ENCODE data around the gene HMX3.

HMX3 gene
- 0.06 to 0.17 reads per million in 2 experiments for total RNA-seq

DNA sequence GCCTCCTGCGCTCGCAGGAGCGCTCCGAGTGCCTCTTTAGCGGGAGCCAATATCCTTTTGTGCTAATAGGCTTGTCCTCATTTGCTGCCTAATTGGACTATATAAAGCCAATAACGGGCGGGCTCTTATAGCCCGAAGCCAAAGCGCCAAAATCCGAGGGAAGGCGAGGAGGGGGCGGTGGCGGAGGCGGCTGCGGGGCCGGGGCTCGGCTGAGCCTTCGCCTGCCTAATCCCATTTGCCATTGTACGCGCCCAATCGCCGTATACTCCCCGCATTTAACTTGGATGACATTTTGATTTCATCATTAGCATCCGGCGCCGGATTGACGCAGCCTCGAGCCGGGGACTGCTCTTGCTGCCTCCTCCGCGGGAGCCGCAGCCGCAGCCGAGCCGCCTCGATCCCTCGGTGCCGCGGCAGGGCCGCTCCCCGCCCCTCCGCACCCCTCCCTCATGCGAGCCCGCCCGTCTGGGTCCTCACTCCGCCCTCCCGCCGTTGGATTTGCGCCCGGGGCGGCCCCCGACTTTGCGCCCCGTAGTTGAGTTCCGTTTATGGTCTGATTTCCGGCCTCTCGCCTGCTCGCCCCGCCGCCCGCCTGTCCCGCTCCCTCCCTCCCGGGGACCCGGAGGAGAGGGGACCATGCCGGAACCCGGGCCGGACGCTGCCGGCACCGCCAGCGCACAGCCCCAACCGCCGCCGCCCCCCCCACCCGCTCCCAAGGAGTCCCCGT lies at the start of gene HMX3:
TSS of gene HMX3 (plus strand) at position 556 of the 727 bp plus-strand sequence. CDS start at position 637, 81 bp downstream.
- peak; percentile 36 for DNase-seq (ENCODE audit: low read depth)

DNA sequence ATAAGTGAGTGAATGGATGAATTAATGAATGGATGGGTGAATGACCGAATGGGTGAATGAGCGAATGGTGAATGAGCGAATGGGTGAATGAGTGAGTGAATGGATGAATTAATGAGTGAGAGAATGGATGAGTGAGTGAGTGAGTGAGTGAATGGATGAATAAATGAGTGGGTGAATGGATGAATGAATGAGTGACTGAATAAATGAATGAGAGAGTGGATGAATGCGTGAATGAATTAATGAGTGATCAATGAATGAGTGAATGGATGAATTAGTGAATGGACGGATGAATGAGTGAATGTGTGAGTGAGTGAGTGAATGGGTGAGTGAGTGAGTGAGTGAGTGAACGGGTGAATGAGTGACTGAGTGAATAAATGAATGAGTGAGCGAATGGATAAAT lies 49.5 kb upstream of the HMX3 start:
- DNase-seq (ENCODE audit: low read depth) = no peak

DNA sequence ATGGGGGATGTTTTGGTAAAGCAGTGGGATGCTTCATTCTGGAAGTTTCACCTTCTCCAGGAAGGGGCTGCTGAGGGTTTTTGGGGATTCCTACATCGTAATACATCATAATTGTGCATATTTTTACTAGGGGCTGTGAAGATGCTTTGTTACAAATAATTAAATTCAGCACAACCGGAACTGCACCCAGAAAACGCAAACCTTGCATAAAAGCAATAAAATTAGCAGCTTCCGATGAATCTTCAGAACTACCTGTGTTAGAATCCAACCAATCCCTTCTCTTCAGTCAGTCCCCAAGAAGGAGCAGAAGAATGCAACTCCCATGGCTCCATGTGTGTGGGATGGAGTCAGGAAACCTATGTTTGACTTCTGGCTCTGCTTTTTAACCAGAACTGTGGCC lies 48.4 kb upstream of the HMX3 start:
- no peak for DNase-seq (ENCODE audit: low read depth)

DNA sequence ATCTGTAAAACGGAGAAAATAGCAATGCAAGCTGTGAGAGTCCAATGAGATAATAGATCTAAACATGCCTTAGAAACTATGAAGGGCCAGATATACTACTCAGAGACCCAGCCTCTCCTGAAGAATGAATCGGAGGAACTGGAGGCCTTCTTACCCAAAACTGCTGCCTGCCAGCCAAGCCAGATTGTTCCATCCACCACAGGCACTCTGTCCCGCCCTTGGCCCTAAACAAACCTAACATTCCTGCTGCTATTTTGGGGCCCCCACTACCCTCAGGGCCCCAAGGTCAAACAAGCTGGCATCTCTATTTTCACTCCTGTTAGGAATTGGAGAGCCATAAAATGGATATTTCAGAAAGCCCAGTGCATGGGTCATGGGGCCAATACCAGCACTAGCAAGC lies 48.0 kb upstream of the HMX3 start:
- no peak for DNase-seq (ENCODE audit: low read depth)

DNA sequence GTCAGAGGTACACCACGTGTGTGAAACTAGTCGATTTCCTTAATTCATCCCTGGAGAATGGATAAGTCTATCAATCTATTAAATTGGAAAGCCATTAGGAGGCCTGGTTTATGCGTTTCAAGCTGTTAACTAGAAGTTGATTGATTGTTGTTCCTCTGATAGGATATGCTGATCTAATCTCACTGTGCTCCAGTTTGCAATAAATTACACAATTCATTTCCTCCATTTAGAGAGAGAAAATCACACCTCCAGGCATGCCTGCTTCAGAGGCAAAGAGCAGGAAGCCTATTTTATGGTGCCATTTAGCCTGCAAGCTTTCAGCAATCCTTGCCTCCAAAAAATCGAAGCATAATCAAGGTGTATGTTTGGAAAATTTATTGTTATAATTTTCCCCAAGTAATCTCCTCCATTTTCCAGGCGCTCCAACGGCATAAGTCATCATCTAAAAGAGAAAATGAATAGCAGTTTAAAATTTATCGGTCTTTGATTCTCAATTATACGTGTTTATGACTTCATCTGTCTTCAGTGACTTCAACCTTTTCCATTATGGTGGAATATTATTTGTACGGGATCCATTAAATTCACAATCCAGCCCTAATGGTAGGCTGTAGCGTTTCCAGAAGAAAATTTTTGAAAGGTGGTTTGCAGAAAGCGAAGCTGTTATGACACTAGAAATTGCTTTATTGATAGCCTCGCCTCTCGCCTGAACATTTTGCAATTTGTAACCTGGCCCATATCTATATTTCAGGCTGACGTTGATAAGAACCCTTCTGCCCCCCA lies 42.9 kb upstream of the HMX3 start:
- DNase-seq (ENCODE audit: low read depth) = no peak

DNA sequence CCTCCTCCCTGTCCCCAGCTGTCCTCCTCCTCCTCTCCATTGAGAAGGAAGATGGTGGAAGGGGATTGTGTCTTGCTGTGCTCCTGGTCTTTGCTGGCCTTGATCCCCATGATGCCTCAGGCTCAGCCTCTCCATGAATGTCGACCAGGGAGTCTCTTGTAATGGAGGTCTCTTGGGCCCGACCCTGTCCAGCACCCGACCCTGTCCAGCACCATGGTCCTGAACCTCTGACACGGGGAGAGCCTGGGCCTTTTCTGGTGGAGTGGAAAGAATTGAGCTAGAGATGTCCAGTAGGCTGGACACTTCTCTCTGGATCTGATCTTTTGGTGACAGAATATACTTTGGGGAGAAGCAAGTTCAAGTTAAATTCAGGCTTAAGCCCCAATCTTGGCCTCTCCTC lies 42.3 kb upstream of the HMX3 start:
- no peak for DNase-seq (ENCODE audit: low read depth)

DNA sequence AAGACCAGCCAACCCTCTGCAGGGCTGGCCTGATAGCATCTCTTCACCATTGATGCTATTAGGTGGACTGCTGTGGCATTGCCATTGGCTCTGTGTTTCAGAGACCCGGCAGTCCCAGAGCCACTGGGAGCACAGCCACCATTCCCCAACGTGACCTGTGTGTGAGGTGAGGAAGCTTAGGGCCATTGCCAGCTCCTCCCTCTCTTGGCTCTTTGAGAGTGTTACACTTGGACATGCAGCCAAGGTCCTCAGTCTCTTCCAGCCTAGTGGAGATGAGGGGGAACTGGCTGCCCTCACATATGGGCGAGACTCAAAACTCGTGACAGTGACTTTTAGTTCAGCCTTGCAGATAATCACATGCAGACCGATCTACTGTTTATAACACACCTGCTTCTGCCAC lies 39.3 kb upstream of the HMX3 start:
- no peak for DNase-seq (ENCODE audit: low read depth)

DNA sequence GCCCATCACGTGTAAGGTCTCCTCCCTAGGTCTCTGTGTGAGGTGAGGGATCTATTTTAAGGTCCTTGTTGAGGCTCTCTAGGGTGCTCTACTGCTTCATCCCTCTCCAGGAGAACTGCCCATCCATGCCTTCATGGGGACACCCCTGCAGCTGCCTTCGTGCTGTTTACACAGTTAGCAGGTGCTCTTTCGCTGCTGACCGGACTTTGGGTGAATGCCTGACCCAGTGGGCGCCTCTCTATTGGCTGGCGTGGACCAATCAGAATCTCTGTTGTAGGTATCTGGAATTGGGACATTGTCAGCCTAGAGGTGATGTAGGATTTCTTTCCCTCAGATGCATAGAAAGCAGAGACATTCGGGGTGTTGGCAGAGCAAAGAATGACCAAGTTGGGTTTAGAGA lies 38.7 kb upstream of the HMX3 start:
- no peak for DNase-seq (ENCODE audit: low read depth)

DNA sequence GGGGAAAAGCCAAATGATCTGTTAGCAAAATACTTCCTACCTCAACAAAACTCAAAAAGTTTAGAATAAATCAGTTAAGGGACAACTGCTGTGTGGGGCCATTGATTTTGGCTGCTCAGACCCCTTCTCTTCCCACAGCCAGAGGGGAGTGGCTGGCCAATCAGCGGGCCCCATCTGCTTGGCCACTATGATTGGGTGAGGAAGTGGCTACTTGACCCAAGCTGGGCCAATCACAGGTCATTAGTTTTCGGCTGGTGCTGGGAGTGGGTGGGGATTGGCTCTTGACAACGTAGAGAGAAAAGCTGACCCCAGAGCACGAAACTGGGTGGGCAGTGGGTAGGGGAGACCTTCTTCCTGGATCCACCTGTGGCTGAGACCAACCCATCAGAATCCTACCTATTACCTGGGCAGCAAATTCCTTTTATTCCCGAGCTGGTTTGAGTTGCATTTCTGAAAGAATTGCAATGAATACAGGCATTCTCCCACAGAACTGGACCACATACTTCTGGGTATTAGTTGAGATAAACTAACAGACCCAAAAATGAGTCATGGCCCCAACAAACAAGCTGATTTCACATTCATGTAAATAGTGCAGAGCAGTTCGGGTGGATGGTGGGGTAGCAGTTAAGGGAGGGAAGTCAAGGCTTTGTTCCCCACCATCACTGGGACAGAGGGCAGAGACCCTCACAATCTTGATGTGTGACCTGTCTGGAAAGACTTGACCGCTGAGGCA lies 35.6 kb upstream of the HMX3 start:
- no peak for DNase-seq (ENCODE audit: low read depth)

DNA sequence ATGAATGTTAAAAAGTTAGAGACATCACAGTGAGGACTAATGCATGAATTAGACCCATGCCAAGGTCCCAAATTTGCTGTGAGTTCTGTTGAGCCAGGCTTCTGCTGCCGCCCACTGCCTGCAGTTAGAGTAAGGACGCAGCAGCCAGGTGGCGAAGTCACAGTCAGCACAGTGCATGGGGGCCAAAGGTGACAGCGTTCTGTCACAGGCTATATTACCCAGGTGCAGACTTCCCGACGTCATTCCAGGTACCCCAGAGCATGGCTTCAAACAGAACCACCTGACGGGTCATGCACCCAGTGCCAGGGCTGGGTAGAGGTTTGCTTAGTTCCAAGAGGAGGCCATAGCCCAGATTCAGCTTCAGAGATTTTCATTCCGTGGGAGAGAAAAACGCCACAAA lies 33.9 kb upstream of the HMX3 start:
- no peak for DNase-seq (ENCODE audit: low read depth)

DNA sequence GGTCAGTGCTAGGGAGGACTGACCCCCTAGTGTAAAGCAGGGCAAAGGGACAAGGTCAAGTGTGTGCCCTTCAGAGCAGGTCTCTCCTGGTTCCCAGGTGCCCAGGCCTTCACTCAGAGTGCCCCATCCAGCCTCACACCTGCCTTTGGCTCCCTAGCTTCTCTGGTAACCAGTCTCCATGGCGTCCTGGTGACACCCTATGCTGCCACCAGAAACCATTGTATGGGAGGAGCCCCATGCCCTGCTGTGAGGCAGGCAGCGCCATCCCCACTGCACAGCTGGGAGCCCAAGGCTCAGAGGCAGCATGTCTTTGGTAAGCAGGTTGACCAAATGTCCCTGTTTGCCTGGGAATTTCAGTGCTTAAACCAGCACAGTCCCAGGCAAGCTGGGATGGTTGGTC lies 33.1 kb upstream of the HMX3 start:
- DNase-seq (ENCODE audit: low read depth) = no peak

DNA sequence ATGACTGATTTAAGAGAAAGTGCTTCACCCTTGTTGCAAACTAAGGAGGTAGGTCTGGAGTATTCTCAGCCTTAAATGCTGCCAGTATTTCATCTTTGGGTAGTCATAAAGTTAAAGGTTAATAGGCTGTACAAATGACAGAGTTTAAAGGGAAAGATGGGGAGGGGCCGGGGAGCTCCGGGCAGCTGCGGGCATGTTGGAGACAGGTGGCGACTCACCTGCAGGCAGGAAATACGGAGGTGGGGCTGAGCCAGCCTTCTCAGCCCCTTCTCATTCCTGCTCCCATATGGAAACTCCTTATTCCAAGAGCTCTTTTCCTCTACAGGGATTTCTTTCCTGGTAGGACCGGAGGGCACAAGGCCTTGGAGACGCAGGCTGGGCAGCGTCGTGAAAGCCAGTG lies 31.8 kb upstream of the HMX3 start:
- DNase-seq (ENCODE audit: low read depth) = no peak

DNA sequence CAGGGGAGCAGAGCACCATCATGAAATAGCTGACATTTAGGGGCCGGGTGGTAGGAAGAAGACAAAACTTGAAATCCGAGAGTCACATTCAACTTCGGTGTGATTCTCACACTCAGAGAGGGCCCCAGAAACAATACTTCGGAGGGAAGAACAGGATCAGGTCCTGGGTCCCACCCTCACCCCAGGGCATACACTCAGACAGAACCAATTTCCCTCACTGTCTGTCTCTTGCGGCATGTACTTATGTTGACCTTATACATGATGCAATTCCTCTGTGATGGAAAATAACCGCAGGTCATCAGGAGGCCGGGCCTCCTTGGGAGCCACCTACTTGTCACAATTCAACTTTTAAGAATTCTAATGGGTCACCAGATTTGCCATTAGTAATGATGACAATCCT lies 26.3 kb upstream of the HMX3 start:
- no peak for DNase-seq (ENCODE audit: low read depth)

DNA sequence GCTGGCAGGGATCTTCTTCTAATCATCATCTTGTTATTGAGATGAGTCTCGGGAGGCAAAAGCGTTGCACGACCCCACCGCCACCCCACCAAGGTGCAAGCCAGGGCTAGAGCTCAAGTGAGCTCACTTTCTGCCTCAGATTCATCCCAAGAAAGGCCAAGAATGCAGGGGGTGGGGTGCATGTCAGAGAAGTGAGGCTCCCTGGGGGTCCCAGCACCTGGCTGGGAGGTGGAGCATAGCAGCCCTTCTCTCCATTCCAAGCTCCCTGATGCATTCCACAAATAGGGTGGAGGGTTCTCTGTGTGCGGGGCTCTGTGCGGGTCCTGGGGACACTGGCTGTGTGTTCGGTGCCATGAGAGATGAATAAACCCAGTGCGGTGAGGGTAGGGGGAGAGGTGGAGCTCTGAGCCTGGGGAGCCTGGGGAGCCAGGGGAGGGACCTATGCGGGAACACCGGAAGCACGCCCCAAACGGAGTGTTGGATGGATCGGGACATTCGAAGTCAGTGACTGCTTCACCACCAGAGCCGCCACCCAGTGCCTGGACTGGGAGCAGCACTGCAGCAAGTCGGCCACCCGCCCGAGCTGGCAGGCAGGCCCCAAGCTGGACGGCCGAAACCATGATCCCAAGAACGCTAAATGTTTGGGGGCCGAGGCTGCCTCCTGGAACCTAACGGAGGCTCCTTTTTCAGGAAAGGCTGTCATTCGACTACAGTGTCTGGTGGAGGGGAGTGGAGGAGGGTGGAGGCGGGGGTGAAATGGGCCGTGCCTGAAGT lies 17.9 kb upstream of the HMX3 start:
- no peak for DNase-seq (ENCODE audit: low read depth)

DNA sequence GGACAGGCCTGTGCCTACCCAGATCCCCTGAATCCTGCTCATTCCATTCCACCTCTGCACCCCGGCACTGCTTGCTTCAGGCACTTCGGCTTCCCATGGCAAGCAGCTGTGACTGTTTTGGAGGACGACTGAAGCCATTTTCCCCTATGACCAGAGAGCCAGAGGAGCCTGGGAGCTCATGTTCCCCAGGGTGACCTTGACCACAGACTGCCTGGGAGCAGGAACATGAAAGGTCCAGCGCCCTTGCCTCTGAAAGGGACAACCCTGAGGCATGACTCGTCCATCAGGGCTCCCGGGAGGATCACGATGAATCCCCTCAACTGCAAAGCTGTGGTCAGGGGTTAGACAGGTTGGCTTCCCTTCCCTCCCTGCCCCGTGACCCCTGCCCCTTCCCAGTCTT lies 16.7 kb upstream of the HMX3 start:
- no peak for DNase-seq (ENCODE audit: low read depth)

DNA sequence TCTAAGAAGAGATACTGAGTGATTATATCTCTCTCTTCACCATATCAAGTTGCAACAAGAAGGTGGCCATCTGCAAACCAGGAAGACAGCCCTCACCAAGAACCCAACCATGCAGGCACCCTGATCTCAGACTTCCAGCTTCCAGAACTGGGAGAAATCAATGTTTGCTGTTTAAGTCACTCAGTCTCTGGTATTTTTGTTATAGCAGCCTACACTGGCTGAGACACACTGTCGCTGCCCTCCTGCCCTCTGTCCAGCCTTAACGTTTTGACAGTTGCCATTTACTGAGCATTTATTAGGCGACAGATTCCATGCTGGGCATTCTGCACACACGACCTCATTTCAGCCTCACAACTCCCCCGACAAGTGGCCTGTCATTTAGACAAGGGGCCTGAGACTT lies 9.5 kb upstream of the HMX3 start:
- DNase-seq (ENCODE audit: low read depth) = no peak

DNA sequence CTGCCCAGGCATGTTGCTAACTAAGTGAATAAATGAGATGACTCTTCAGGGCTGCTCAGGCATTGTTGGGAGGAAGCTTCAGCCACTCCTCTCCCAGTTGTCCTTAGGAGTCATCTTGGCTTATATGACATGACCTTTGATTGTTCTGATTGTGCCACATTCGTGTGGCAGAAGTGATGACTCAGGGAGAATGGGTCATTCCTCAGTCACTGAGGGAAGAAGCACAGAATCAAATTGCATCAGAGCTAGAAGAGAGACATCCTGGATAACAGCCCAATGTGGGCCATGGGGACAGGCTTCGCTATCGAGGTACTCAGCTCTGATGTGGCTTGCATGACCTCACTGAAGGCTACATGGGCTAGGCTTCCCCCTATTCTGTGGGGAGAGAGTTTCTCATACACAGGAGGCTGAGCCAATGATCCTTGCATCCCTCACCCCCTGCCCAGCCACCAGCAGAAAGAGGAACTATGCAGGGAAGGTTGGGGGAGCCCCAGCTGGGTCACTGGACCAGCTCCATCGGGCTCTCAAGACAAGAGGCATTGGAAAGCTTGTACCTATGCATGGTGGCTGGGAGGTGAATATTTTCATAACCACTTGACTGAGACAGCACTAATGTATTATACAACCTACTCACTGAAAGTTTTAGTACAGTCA lies 6.0 kb upstream of the HMX3 start:
- DNase-seq (ENCODE audit: low read depth) = no peak

DNA sequence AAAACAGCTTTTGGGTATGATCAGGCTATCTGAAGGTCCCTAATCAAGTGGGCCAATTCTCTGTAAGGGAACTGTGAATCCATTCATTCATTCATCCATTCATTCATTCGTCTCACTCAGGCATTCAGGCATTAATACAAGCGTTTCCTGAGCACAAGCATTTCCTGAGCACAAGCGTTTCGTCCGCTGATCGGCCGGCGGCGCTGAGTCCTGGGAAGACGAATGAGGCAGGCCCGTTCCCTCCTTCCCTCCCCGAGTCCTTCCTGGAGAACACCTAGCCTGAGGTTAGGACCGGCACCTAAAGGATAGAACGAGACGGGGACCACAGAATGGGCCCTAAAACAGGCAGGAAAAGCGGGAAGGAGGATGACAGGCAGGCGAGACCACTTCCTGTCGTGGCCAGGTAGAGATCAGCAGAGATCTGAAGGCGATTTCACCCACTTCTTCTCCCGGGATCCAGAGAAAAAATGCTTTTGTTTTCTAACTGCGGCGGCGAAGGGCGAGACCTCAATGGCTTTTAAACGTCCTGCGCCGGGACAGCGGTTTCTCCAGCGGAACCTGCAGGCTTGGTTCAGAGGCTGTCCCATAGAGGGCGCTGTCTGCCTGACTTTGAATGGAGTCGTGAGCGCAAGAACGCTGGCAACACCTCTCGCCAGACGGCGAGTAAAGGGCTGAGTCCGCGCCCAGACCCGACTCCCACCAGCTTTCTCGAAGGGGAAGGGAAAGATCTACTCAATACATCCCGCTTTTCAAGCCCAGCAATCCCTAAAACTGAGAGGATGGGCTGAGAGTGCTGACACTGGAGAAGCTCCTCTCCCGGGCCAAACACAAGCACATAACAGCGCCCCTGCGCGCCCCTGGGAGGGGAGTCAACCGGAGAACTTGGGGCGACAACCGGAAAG lies 2.9 kb upstream of the HMX3 start:
- peak; percentile 77 for DNase-seq (ENCODE audit: low read depth)

DNA sequence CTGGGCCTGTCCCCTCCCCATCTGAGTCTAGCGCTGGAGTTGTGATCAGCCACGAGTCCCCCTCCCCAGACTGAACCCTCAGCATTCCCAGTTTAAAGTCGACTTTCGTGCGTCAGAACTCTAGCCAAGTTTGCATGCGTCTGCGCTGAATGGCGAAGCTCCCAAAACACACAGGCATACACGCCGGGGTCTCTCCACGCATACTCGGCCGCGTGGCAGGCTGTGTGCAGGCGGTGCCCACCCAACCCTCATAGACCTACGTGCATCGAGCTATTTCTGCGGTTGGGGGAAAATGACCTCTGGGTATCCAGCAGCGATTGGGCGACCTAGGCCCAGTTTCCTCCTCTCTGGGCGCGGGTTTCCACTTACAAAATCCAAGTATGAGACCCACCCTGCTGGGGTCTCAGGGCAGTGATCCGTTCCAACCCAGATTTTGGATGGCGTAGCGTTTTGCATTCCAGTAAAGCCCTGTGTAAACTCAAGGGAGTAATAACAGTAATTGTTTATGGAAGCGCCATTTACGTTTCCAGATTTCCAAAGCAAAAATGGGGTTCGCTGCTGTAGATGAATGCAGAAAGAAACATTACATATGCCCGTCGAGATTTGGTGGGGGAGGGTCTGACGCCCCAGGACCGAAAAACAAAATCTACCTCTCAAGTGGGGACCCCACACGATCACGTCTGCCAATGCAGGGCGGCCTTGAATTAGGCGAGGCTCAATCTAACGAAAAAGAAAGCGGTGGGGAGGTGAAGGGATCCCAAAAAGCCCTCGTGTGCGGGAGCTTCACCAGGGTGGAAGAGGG lies 2.0 kb upstream of the HMX3 start:
- no peak for DNase-seq (ENCODE audit: low read depth)

Measured in T follicular helper cell (primary cell).